ENCODE data around the gene CCDC92B. TPM values are rescaled to one million over a fixed set of nuclear protein-coding genes. Genes with fewer than 3 reads are reported as not detected.

The CCDC92B gene
- total and polyA plus RNA-seq, 2 experiments from 2014 or later = not detected

- no peak overlapping the region for H3K4me2 ChIP-seq (ENCODE audit: unreplicated experiment)
- no peak for DNase-seq
- no peak overlapping the region for H2AFZ ChIP-seq
- H3K9ac ChIP-seq = no peak overlapping the region
- H3K9me3 ChIP-seq (ENCODE audit: low read depth) = no peaks in the 10 kb centered on the region
- H3K79me2 ChIP-seq (ENCODE audit: insufficient read depth) = no peaks in the 10 kb centered on the region
- in situ Hi-C loops (cut with MboI) = no loop called here
- WGBS, 2 experiments (ENCODE audit: low coverage in 1 of 2, low lambda C conversion rate in 2 of 2, missing lambda C conversion rate in 2 of 2) = 91 to 94% methylated on average over 48 to 52 of the region's 55 CpGs
- no peaks in the 10 kb centered on the region for H3K9me2 ChIP-seq (ENCODE audit: insufficient read depth)
- peaks cover 19% of the 10 kb centered on the region for H3K4me1 ChIP-seq (ENCODE audit: insufficient read depth)
- H3F3A ChIP-seq (ENCODE audit: insufficient read depth) = peaks cover 36% of the 10 kb centered on the region
- H3K36me3 ChIP-seq (ENCODE audit: low read depth) = no peaks in the 10 kb centered on the region
- H3K27ac ChIP-seq = no peak overlapping the region
- H3K4me3 ChIP-seq = no peak overlapping the region
- no peaks in the 10 kb centered on the region; the same call in 1 of the 2 replicates for H4K20me1 ChIP-seq (ENCODE audit: insufficient read depth)
- no peak for TF ChIP-seq EZH2phosphoT487 (IDR thresholded peaks at IDR 0.05; ENCODE audit: insufficient read depth, low read depth)
- TF ChIP-seq EZH2 (IDR thresholded peaks at IDR 0.05; ENCODE audit: insufficient read depth, poor library complexity, severe bottlenecking) = no peak
- H3K27me3 ChIP-seq (replicated peaks; ENCODE audit: insufficient read depth) = no peaks in the 10 kb centered on the region
Observed at GRCh38 chr17:2690165-2691068, 59.0 kb downstream of the CCDC92B start.

GRCh38 chr17:2689411-2690164 lies 59.9 kb downstream of the CCDC92B start:
- in situ Hi-C loops (cut with MboI) = no loop called here
- H3K4me2 ChIP-seq (ENCODE audit: unreplicated experiment) = no peak overlapping the region
- no peak overlapping the region for H3K27ac ChIP-seq
- no peaks in the 10 kb centered on the region for H3K79me2 ChIP-seq (ENCODE audit: insufficient read depth)
- H3K36me3 ChIP-seq (ENCODE audit: low read depth) = peaks cover 6% of the 10 kb centered on the region; the same call in 1 of the 2 replicates
- peaks cover 19% of the 10 kb centered on the region for H3K4me1 ChIP-seq (ENCODE audit: insufficient read depth)
- H3K9me2 ChIP-seq (ENCODE audit: insufficient read depth) = no peaks in the 10 kb centered on the region
- TF ChIP-seq EZH2phosphoT487 (IDR thresholded peaks at IDR 0.05; ENCODE audit: insufficient read depth, low read depth) = no peak
- TF ChIP-seq EZH2 (IDR thresholded peaks at IDR 0.05; ENCODE audit: insufficient read depth, poor library complexity, severe bottlenecking) = no peak
- WGBS, 2 experiments (ENCODE audit: low coverage in 1 of 2, low lambda C conversion rate in 2 of 2, missing lambda C conversion rate in 2 of 2) = 54 to 61% methylated on average over 29 to 40 of the region's 40 CpGs
- no peak overlapping the region for H3K4me3 ChIP-seq
- peaks cover 44% of the 10 kb centered on the region for H3F3A ChIP-seq (ENCODE audit: insufficient read depth)
- H2AFZ ChIP-seq = no peak overlapping the region
- no peaks in the 10 kb centered on the region for H3K27me3 ChIP-seq (replicated peaks; ENCODE audit: insufficient read depth)
- H4K20me1 ChIP-seq (ENCODE audit: insufficient read depth) = no peaks in the 10 kb centered on the region; the same call in 1 of the 2 replicates
- no peak overlapping the region for H3K9ac ChIP-seq
- DNase-seq = no peak
- no peaks in the 10 kb centered on the region for H3K9me3 ChIP-seq (ENCODE audit: low read depth)

- Histone ChIP-seq H3K9me2 (ENCODE audit: insufficient read depth) (no peaks in the 10 kb centered on the region), H3K9me3 (ENCODE audit: low read depth) (no peaks in the 10 kb centered on the region), H3K4me2 (ENCODE audit: unreplicated experiment) (no peak overlapping the region), H3F3A (ENCODE audit: insufficient read depth) (peaks cover 54% of the 10 kb centered on the region), H4K20me1 (ENCODE audit: insufficient read depth) (no peaks in the 10 kb centered on the region; the same call in 1 of the 2 replicates), H3K27me3 (replicated peaks; ENCODE audit: insufficient read depth) (no peaks in the 10 kb centered on the region), H2AFZ (no peak overlapping the region), H3K4me3 (no peak overlapping the region), H3K4me1 (ENCODE audit: insufficient read depth) (peaks cover 19% of the 10 kb centered on the region), H3K36me3 (ENCODE audit: low read depth) (peaks cover 16% of the 10 kb centered on the region), H3K9ac (no peak overlapping the region), H3K79me2 (ENCODE audit: insufficient read depth) (peaks cover 9% of the 10 kb centered on the region; the same call in 1 of the 2 replicates), H3K27ac (no peak overlapping the region)
- in situ Hi-C loops (cut with MboI) = no loop called here
- WGBS, 2 experiments (ENCODE audit: low coverage in 1 of 2, low lambda C conversion rate in 2 of 2, missing lambda C conversion rate in 2 of 2) = 62 to 64% methylated on average over 27 of the region's 27 CpGs
- DNase-seq = no peak
- TF ChIP-seq EZH2 (IDR thresholded peaks at IDR 0.05; ENCODE audit: insufficient read depth, poor library complexity, severe bottlenecking) (no peak), EZH2phosphoT487 (IDR thresholded peaks at IDR 0.05; ENCODE audit: insufficient read depth, low read depth) (no peak)
Observed at GRCh38 chr17:2688351-2689342, 60.8 kb downstream of the CCDC92B start.
